WI38 (cell line): ENCODE data around the gene E4F1.
"Not testable (repeated sequence)": the region's sequence is repeated elsewhere in the genome, so short reads cannot be mapped to it uniquely, and the experiment has no call there.

Source experiments
- H3K4me3 ChIP-seq: 2 replicates; pipeline ENCODE4 v1.5.1; 2011; ENCODE audit warnings: low read depth, mild to moderate bottlenecking, control low read depth, low read length
- TF ChIP-seq, protein P1 (sequence below): IDR thresholded peaks from 2 replicates; pipeline ENCODE4 v1.5.1; 2012; ENCODE audit warnings: low read depth, mild to moderate bottlenecking, control low read depth, low read length

E4F1 gene

GRCh38 chr16:2236337-2237101 lies 13.1 kb downstream of the E4F1 start, which contains the start of gene DNASE1L2:
Gene DNASE1L2, plus strand, starts transcription at chr16:2236444. Its CDS starts 373 bp downstream, at chr16:2236817.
- H3K4me3 ChIP-seq: no peak within 1 kb of the TSS
- TF ChIP-seq, protein P1, sequence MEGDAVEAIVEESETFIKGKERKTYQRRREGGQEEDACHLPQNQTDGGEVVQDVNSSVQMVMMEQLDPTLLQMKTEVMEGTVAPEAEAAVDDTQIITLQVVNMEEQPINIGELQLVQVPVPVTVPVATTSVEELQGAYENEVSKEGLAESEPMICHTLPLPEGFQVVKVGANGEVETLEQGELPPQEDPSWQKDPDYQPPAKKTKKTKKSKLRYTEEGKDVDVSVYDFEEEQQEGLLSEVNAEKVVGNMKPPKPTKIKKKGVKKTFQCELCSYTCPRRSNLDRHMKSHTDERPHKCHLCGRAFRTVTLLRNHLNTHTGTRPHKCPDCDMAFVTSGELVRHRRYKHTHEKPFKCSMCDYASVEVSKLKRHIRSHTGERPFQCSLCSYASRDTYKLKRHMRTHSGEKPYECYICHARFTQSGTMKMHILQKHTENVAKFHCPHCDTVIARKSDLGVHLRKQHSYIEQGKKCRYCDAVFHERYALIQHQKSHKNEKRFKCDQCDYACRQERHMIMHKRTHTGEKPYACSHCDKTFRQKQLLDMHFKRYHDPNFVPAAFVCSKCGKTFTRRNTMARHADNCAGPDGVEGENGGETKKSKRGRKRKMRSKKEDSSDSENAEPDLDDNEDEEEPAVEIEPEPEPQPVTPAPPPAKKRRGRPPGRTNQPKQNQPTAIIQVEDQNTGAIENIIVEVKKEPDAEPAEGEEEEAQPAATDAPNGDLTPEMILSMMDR: no peak

GRCh38 chr16:2237102-2237482 lies 13.7 kb downstream of the E4F1 start:
- TF ChIP-seq, protein P1: no peak
- no peak overlapping the region for H3K4me3 ChIP-seq

DNA sequence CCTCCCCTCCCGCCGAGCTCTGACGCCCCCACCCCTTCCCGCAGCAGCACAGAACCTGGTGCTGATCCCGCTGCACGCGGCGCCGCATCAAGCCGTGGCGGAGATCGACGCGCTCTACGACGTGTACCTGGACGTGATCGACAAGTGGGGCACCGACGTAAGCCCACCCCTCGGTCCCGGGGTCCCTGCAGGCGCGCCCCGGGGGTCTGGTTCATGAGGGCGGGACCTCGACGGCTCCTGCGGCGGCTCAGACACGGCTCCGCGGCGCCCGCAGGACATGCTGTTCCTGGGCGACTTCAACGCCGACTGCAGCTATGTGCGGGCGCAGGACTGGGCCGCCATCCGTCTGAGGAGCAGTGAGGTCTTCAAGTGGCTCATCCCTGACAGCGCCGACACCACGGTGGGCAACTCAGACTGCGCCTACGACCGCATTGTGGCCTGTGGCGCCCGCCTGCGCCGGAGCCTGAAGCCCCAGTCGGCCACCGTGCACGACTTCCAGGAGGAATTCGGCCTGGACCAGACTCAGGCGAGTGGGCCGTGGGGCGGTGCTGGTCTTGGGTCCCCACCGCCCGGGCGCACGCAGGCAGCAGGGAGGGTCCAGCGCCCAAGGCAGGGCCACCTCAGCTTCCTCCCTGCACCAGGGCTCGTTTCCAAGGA lies 14.2 kb downstream of the E4F1 start:
- TF ChIP-seq, protein P1: no peak
- no peak overlapping the region for H3K4me3 ChIP-seq

DNA sequence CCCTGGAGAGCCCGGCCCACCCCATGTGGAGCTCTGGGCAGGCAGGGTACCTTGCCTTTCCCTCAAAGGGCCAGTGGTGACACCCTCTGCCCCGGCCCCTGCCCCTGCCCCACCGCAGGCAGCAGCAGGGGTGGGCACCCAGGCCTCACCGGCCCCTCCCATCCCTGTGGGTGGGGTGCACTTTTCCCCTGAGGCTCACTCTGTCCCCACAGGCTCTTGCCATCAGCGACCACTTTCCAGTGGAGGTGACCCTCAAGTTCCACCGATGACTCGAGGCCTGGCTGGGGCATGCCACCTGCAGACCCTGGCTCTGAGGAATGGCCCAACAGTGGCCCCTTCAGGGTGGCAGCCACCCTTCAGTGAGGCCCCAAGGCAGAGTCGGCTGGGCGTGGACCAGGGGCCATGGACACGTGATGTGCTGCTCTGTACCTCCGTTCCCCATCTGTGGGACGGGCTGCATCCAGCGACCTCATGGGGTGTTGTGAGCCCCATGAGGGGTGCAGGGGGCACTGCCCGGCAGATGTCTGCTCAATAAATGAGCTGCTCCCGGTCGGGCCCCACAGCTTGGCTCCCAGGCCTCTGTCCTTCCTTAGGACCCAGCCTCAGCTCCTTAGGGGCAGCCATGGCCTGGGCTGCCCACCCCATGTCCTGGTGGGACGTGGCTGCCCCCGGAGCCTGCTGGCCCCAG lies 14.9 kb downstream of the E4F1 start:
- TF ChIP-seq, protein P1: no peak
- no peak overlapping the region for H3K4me3 ChIP-seq

GRCh38 chr16:2238838-2239675 lies 15.7 kb downstream of the E4F1 start:
- TF ChIP-seq, protein P1: no peak
- H3K4me3 ChIP-seq: no peak overlapping the region

DNA sequence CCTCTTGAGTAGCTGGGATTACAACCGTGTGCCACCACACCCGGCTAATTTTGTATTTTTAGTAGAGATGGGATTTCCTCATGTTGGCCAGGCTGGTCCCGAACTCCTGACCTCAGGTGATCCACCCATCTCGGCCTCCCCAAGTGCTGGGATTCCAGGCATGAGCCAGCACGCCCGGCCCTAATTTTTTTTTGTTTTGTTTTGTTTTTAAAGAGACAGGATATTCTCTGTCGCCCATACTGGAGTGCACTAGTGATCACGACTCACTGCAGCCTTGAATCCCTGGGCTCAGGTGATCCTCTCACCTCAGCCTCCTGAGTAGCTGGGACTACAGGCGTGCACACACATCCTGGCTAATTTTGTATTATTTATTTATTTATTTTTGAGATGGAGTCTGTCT lies 16.9 kb downstream of the E4F1 start:
- not testable (repeated sequence) for H3K4me3 ChIP-seq

DNA sequence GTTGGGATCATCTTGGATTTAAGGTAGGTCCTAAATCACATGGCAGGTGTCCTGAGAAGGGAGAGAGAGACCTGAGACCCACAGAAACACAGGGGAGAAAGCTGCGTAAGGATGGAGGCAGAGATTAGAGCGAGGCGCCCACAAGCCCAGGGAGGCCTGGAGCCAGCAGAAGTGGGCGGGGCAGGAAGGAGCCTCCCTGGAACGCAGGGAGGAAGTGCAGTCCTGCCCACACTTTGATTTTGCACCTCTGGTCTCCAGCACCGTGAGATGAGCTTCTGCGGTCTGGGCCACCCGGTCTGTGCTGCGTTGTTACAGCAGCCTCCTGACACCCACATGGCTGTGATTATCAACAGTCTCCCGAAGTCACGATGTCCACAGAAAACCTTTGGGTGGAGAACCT lies 19.2 kb downstream of the E4F1 start:
- TF ChIP-seq, protein P1: no peak
- H3K4me3 ChIP-seq: no peak overlapping the region
